ENCODE measurements around the gene TMEM253.
A peak's percentile ranks its signal among the peaks of the same experiment; 100 is the strongest.

The TMEM253 gene

DNA sequence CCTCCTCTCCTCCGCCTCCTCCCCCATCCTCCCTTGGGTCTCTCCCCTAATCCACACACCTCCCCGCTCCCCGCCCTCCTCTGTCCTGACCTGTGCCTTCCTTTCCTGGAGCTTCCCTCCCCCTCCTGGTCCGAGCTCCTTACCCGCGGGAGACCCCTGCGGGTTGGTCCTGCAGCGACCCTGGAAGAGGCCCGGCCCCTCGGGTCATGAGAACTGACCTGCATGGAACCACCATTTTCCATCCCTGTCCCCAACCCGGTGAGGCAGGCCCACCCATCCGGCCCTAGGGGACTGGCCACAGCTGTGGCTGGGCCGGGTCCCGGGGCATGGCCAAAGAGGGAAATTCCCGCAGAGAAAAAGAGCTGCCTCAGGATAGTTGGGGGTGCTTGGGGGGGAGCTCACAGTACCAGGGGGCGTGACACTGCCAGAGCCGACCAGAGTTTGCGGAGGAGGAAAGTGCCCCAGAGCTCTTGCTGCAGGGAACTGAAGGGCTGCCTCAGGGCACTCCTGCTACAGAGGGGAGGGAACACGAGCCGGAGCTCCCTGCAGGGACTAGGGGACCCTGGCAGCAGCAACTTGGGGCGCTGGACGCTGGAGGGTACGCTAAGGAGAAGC is 30.1 kb upstream of the TMEM253 start (continued):
- TF ChIP-seq ZNF133 (tag by site-specific recombination; IDR thresholded peaks at IDR 0.05) (no peak), ZFP3 (tag by site-specific recombination; IDR thresholded peaks at IDR 0.05; ENCODE audit: low read depth) (no peak), EGR2 (tag by site-specific recombination; IDR thresholded peaks at IDR 0.05; ENCODE audit: low read depth) (peak; percentile 64; the same call in 1 of the 2 replicates), FEZF1 (tag by site-specific recombination; IDR thresholded peaks at IDR 0.05) (no peak), ZNF214 (tag by site-specific recombination; IDR thresholded peaks at IDR 0.05; ENCODE audit: borderline replicate concordance) (no peak), SCRT1 (tag by site-specific recombination; IDR thresholded peaks at IDR 0.05; ENCODE audit: borderline replicate concordance) (no peak), WT1 (tag by site-specific recombination; IDR thresholded peaks at IDR 0.05) (peak; percentile 91), KLF8 (tag by site-specific recombination; IDR thresholded peaks at IDR 0.05) (peak; percentile 64; the same call in 1 of the 2 replicates), ZFP69B (tag by site-specific recombination; IDR thresholded peaks at IDR 0.05) (0 out of 2 replicates have a peak, but pooled peaks have one; percentile 14), SP3 (tag by site-specific recombination; IDR thresholded peaks at IDR 0.05) (peak; percentile 64), GLIS1 (tag by site-specific recombination; IDR thresholded peaks at IDR 0.05) (peak; percentile 43), HOXC10 (CRISPR knock-in tag; IDR thresholded peaks at IDR 0.05) (no peak), ZNF610 (tag by site-specific recombination; IDR thresholded peaks at IDR 0.05; ENCODE audit: borderline replicate concordance) (no peak), ZNF2 (tag by site-specific recombination; IDR thresholded peaks at IDR 0.05) (no peak), ZNF629 (tag by site-specific recombination; IDR thresholded peaks at IDR 0.05) (no peak), ZBTB48 (tag by site-specific recombination; IDR thresholded peaks at IDR 0.05) (peak; percentile 52), ZNF530 (tag by site-specific recombination; IDR thresholded peaks at IDR 0.05; ENCODE audit: low read depth) (no peak), ZNF169 (tag by site-specific recombination; IDR thresholded peaks at IDR 0.05) (no peak), ZNF473 (tag by site-specific recombination; IDR thresholded peaks at IDR 0.05) (no peak), SCRT2 (tag by site-specific recombination; IDR thresholded peaks at IDR 0.05) (no peak), OSR2 (tag by site-specific recombination; IDR thresholded peaks at IDR 0.05) (no peak), SALL2 (tag by site-specific recombination; IDR thresholded peaks at IDR 0.05; ENCODE audit: borderline replicate concordance) (no peak), BCL11A (tag by site-specific recombination; IDR thresholded peaks at IDR 0.05; ENCODE audit: low read depth) (no peak)
- TF ChIP-seq, protein P1, sequence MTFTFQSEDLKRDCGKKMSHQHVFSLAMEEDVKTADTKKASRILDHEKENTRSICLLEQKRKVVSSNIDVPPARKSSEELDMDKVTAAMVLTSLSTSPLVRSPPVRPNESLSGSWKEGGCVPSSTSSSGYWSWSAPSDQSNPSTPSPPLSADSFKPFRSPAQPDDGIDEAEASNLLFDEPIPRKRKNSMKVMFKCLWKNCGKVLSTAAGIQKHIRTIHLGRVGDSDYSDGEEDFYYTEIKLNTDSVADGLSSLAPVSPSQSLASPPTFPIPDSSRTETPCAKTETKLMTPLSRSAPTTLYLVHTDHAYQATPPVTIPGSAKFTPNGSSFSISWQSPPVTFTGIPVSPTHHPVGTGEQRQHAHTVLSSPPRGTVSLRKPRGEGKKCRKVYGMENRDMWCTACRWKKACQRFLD (tag by site-specific recombination; IDR thresholded peaks at IDR 0.05), result no peak
- TF ChIP-seq, protein P2, sequence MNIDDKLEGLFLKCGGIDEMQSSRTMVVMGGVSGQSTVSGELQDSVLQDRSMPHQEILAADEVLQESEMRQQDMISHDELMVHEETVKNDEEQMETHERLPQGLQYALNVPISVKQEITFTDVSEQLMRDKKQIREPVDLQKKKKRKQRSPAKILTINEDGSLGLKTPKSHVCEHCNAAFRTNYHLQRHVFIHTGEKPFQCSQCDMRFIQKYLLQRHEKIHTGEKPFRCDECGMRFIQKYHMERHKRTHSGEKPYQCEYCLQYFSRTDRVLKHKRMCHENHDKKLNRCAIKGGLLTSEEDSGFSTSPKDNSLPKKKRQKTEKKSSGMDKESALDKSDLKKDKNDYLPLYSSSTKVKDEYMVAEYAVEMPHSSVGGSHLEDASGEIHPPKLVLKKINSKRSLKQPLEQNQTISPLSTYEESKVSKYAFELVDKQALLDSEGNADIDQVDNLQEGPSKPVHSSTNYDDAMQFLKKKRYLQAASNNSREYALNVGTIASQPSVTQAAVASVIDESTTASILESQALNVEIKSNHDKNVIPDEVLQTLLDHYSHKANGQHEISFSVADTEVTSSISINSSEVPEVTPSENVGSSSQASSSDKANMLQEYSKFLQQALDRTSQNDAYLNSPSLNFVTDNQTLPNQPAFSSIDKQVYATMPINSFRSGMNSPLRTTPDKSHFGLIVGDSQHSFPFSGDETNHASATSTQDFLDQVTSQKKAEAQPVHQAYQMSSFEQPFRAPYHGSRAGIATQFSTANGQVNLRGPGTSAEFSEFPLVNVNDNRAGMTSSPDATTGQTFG (tag by site-specific recombination; IDR thresholded peaks at IDR 0.05; ENCODE audit: borderline replicate concordance), result no peak
- TF ChIP-seq, protein P3, sequence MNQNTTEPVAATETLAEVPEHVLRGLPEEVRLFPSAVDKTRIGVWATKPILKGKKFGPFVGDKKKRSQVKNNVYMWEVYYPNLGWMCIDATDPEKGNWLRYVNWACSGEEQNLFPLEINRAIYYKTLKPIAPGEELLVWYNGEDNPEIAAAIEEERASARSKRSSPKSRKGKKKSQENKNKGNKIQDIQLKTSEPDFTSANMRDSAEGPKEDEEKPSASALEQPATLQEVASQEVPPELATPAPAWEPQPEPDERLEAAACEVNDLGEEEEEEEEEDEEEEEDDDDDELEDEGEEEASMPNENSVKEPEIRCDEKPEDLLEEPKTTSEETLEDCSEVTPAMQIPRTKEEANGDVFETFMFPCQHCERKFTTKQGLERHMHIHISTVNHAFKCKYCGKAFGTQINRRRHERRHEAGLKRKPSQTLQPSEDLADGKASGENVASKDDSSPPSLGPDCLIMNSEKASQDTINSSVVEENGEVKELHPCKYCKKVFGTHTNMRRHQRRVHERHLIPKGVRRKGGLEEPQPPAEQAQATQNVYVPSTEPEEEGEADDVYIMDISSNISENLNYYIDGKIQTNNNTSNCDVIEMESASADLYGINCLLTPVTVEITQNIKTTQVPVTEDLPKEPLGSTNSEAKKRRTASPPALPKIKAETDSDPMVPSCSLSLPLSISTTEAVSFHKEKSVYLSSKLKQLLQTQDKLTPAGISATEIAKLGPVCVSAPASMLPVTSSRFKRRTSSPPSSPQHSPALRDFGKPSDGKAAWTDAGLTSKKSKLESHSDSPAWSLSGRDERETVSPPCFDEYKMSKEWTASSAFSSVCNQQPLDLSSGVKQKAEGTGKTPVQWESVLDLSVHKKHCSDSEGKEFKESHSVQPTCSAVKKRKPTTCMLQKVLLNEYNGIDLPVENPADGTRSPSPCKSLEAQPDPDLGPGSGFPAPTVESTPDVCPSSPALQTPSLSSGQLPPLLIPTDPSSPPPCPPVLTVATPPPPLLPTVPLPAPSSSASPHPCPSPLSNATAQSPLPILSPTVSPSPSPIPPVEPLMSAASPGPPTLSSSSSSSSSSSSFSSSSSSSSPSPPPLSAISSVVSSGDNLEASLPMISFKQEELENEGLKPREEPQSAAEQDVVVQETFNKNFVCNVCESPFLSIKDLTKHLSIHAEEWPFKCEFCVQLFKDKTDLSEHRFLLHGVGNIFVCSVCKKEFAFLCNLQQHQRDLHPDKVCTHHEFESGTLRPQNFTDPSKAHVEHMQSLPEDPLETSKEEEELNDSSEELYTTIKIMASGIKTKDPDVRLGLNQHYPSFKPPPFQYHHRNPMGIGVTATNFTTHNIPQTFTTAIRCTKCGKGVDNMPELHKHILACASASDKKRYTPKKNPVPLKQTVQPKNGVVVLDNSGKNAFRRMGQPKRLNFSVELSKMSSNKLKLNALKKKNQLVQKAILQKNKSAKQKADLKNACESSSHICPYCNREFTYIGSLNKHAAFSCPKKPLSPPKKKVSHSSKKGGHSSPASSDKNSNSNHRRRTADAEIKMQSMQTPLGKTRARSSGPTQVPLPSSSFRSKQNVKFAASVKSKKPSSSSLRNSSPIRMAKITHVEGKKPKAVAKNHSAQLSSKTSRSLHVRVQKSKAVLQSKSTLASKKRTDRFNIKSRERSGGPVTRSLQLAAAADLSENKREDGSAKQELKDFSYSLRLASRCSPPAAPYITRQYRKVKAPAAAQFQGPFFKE (tag by site-specific recombination; IDR thresholded peaks at IDR 0.05; ENCODE audit: borderline replicate concordance), result peak; percentile 43; the same call in 1 of the 2 replicates
- TF ChIP-seq, protein P4, sequence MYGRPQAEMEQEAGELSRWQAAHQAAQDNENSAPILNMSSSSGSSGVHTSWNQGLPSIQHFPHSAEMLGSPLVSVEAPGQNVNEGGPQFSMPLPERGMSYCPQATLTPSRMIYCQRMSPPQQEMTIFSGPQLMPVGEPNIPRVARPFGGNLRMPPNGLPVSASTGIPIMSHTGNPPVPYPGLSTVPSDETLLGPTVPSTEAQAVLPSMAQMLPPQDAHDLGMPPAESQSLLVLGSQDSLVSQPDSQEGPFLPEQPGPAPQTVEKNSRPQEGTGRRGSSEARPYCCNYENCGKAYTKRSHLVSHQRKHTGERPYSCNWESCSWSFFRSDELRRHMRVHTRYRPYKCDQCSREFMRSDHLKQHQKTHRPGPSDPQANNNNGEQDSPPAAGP (tag by site-specific recombination; IDR thresholded peaks at IDR 0.05), result peak; percentile 76
- TF ChIP-seq, protein P5, sequence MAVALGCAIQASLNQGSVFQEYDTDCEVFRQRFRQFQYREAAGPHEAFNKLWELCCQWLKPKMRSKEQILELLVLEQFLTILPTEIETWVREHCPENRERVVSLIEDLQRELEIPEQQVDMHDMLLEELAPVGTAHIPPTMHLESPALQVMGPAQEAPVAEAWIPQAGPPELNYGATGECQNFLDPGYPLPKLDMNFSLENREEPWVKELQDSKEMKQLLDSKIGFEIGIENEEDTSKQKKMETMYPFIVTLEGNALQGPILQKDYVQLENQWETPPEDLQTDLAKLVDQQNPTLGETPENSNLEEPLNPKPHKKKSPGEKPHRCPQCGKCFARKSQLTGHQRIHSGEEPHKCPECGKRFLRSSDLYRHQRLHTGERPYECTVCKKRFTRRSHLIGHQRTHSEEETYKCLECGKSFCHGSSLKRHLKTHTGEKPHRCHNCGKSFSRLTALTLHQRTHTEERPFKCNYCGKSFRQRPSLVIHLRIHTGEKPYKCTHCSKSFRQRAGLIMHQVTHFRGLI (tag by site-specific recombination; IDR thresholded peaks at IDR 0.05), result no peak

Measured in HEK293 (cell line).